Measurements from ENCODE around the gene ADGRV1.
A peak's percentile ranks its signal among the peaks of the same experiment; 100 is the strongest.

The ADGRV1 gene

GRCh38 chr5:90983148-90983547 is 424.6 kb downstream of the ADGRV1 start:
- Histone ChIP-seq H3K4me3 (replicated peaks; ENCODE audit: insufficient read depth, low read length) (no peak overlapping the region), H3K27me3 (ENCODE audit: insufficient read depth, poor library complexity, severe bottlenecking) (no peaks in the 10 kb centered on the region), H3K27ac (replicated peaks) (peak overlapping the region; percentile 10)
- no peak for TF ChIP-seq GABPA (IDR thresholded peaks at IDR 0.05; ENCODE audit: low read depth)
- 0 out of 2 replicates have a peak, but pooled peaks have one; percentile 29 for TF ChIP-seq POLR2AphosphoS5 (IDR thresholded peaks at IDR 0.05; ENCODE audit: low read depth)
- TF ChIP-seq REST (IDR thresholded peaks at IDR 0.05; ENCODE audit: insufficient replicate concordance, low read depth): no peak
- peak; percentile 55 to 61 for DNase-seq (ENCODE audit: low read depth in 1 of 2, low spot score in 1 of 2)

GRCh38 chr5:90983711-90984124 is 425.1 kb downstream of the ADGRV1 start:
- Histone ChIP-seq H3K27ac (replicated peaks) (no peak overlapping the region), H3K27me3 (ENCODE audit: insufficient read depth, poor library complexity, severe bottlenecking) (no peaks in the 10 kb centered on the region), H3K4me3 (replicated peaks; ENCODE audit: insufficient read depth, low read length) (no peak overlapping the region)
- TF ChIP-seq SPI1 (IDR thresholded peaks at IDR 0.05; ENCODE audit: borderline replicate concordance, low read depth) (no peak), CTCF (IDR thresholded peaks at IDR 0.05; ENCODE audit: insufficient read depth, low read length) (no peak), POLR2AphosphoS5 (IDR thresholded peaks at IDR 0.05; ENCODE audit: low read depth) (no peak), REST (IDR thresholded peaks at IDR 0.05; ENCODE audit: insufficient replicate concordance, low read depth) (no peak), GABPA (IDR thresholded peaks at IDR 0.05; ENCODE audit: low read depth) (no peak)
- DNase-seq (ENCODE audit: low read depth in 1 of 2, low spot score in 1 of 2): no peak

GRCh38 chr5:90985341-90985740 is 426.7 kb downstream of the ADGRV1 start:
- Histone ChIP-seq H3K4me3 (replicated peaks; ENCODE audit: insufficient read depth, low read length) (no peak overlapping the region), H3K27me3 (ENCODE audit: insufficient read depth, poor library complexity, severe bottlenecking) (no peaks in the 10 kb centered on the region), H3K27ac (replicated peaks) (no peak overlapping the region)
- TF ChIP-seq REST (IDR thresholded peaks at IDR 0.05; ENCODE audit: insufficient replicate concordance, low read depth) (no peak), POLR2AphosphoS5 (IDR thresholded peaks at IDR 0.05; ENCODE audit: low read depth) (no peak), CTCF (IDR thresholded peaks at IDR 0.05; ENCODE audit: insufficient read depth, low read length) (no peak), SPI1 (IDR thresholded peaks at IDR 0.05; ENCODE audit: borderline replicate concordance, low read depth) (no peak), GABPA (IDR thresholded peaks at IDR 0.05; ENCODE audit: low read depth) (no peak)
- no peak for DNase-seq (ENCODE audit: low read depth in 1 of 2, low spot score in 1 of 2)

Data from HL-60 (cell line).